ENCODE data around the gene SIGLECL1. TPM values are rescaled to one million over a fixed set of nuclear protein-coding genes. Genes with fewer than 3 reads are reported as not detected.

SIGLECL1 gene
- total RNA-seq (2022; extraction: Qiagen RNA extraction) = 0.08 TPM in 1 of 5 replicates, not detected in the others

DNA sequence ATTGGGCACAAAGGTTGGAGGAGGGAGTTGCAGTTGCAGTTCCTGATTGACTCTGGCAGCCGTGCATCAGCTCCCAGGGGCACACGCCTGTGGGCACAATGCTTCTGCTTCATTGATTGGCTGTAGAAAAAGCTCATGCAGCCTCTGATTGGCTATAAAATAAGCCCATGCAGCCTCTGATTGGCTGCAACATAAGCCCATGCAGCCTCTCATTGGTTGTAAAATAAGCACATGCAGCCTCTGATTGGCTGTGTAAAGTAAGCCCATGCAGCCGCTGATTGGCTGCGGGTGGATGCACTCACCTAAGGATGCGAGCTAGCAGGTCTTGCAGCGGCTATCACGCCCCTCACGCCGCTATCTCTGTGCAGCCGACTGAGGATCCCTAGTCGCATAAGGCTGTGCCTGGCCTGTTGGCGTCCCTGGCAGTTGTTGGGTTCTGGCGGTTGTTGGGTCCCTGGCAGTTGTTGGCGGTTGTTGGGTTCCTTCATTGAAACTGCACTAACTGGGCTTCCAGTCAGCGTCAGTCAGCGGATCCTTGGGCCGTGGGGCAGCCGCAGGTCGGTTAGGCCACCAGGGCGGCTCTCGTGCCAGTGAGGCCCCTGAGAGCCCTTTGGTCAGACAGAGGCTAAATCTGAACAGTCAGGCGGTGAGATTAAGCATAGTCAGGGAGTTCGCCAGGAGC is at the start of gene SIGLECL1:
Gene SIGLECL1 (plus strand): TSS at position 295 of the 682 bp plus-strand sequence. CDS start 12,993 bp downstream, outside the sequence.

GRCh38 chr19:51224898-51225393 is 25.9 kb upstream of the SIGLECL1 start, which contains the start of gene CD33:
Gene CD33 (plus strand): TSS chr19:51225080. CDS start chr19:51225119, 39 bp downstream.

DNA sequence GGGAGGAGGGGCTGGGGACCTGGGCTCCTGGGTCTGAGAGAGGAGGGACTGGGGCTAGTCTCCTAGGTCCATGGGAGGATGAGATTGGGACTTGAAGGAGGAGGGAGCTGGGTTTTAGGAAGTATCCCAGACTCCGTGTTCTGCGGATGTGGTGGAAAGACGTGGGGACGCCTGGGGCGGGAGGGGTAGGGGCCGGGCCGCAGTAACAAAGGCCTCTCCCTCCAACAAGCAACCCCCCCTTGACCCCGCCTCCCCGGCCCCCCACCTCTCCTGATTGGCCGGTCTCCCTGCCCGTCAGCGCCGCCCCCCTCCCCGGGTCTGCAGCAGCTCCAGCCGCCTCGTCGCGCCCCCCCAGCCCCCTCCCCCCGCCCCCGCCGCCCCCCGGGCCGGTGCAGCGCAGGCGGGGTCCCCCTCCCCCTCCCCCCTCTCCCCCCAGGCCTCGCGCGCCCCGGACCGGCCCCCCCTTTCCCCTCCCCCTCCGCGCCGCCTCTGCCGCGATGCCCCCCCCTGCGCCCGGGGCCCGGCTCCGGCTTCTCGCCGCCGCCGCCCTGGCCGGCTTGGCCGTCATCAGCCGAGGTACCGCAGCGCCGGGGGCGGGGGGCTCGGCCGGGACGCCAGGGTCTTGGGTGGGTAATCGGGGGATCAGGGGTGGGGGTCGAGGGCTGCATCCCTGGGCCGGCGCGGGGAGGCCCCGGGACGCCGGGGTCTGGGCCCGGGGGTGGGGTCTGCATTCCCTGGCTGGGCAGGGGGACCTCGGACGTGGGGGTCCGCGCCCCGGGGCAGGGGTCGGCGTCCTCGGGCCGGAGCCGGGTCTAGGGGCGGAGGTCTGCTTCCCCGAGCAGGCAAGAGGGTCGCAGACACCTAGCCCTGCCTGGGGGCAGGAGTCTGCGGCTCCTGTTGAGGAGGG is 60.7 kb downstream of the SIGLECL1 start, which contains the start of gene IGLON5:
Gene IGLON5 (plus strand): TSS at position 294 of the 907 bp plus-strand sequence. CDS start 204 bp downstream, at position 498.

Other genes with a start within 250 kb of the SIGLECL1 start
- not detected in 5 replicates for gene KLK8, start 249.5 kb upstream of the SIGLECL1 start, total RNA-seq (2022; extraction: Qiagen RNA extraction)
- gene KLK10, start 231.4 kb upstream of the SIGLECL1 start, total RNA-seq (2022; extraction: Qiagen RNA extraction) = 0.21 to 0.53 TPM (median 0.31 TPM) in 5 replicates
- 0.12 TPM in 1 of 5 replicates, not detected in the others for gene KLK11, start 224.5 kb upstream of the SIGLECL1 start, total RNA-seq (2022; extraction: Qiagen RNA extraction)
- not detected in 5 replicates for gene KLK12, start 216.1 kb upstream of the SIGLECL1 start, total RNA-seq (2022; extraction: Qiagen RNA extraction)
- 0.09 to 0.14 TPM (median 0.12 TPM) in 3 of 5 replicates, not detected in the others for gene KLK13, start 186.0 kb upstream of the SIGLECL1 start, total RNA-seq (2022; extraction: Qiagen RNA extraction)
- gene KLK14, start 168.2 kb upstream of the SIGLECL1 start, total RNA-seq (2022; extraction: Qiagen RNA extraction) = 0.26 to 0.54 TPM (median 0.39 TPM) in 4 of 5 replicates, not detected in the other
- 5.2 to 11.6 TPM (median 9.9 TPM) in 5 replicates for gene CTU1, start 142.7 kb upstream of the SIGLECL1 start, total RNA-seq (2022; extraction: Qiagen RNA extraction)
- 0.05 to 0.07 TPM (median 0.05 TPM) in 4 of 5 replicates, not detected in the other for gene SIGLEC9, start 126.2 kb upstream of the SIGLECL1 start, total RNA-seq (2022; extraction: Qiagen RNA extraction)
- gene SIGLEC7, start 108.8 kb upstream of the SIGLECL1 start, total RNA-seq (2022; extraction: Qiagen RNA extraction) = not detected in 5 replicates
- 0.06 to 0.08 TPM (median 0.07 TPM) in 3 of 5 replicates, not detected in the others for gene CD33, start 26.0 kb upstream of the SIGLECL1 start, total RNA-seq (2022; extraction: Qiagen RNA extraction)
- gene IGLON5, start 60.6 kb downstream of the SIGLECL1 start, total RNA-seq (2022; extraction: Qiagen RNA extraction) = 0.06 to 0.13 TPM (median 0.07 TPM) in 4 of 5 replicates, not detected in the other
- 8.5 to 16.3 TPM (median 15.6 TPM) in 5 replicates for gene VSIG10L, start 91.1 kb downstream of the SIGLECL1 start, total RNA-seq (2022; extraction: Qiagen RNA extraction)
- 223 to 280 TPM (median 242 TPM) in 5 replicates for gene ETFB, start 115.3 kb downstream of the SIGLECL1 start, total RNA-seq (2022; extraction: Qiagen RNA extraction)
- 8.9 to 13.0 TPM (median 12.9 TPM) in 5 replicates for gene CLDND2, start 117.9 kb downstream of the SIGLECL1 start, total RNA-seq (2022; extraction: Qiagen RNA extraction)
- not detected in 5 replicates for gene NKG7, start 121.6 kb downstream of the SIGLECL1 start, total RNA-seq (2022; extraction: Qiagen RNA extraction)
- gene LIM2, start 136.9 kb downstream of the SIGLECL1 start, total RNA-seq (2022; extraction: Qiagen RNA extraction) = not detected in 5 replicates
- not detected in 5 replicates for gene C19orf84, start 139.5 kb downstream of the SIGLECL1 start, total RNA-seq (2022; extraction: Qiagen RNA extraction)
- 0.02 to 0.06 TPM in 2 of 5 replicates, not detected in the others for gene SIGLEC10, start 166.6 kb downstream of the SIGLECL1 start, total RNA-seq (2022; extraction: Qiagen RNA extraction)
- not detected in 5 replicates for gene SIGLEC8, start 207.4 kb downstream of the SIGLECL1 start, total RNA-seq (2022; extraction: Qiagen RNA extraction)
- gene CEACAM18, start 227.5 kb downstream of the SIGLECL1 start, total RNA-seq (2022; extraction: Qiagen RNA extraction) = not detected in 5 replicates

Data from A549 treated with dexamethasone at 1 μM for 4 hours (cell line).